NCI-H2171 treated with DMSO at 0.1 percent for 48 hours (cell line): ENCODE data around the gene WASF2.
A peak's percentile ranks its signal among the peaks of the same experiment; 100 is the strongest.
"Not testable (repeated sequence)": the region's sequence is repeated elsewhere in the genome, so short reads cannot be mapped to it uniquely, and the experiment has no call there.

Experiments used
- DNase-seq: peaks from one replicate; lab custom pipeline; 2025; lab: John Stamatoyannopoulos, UW

Gene WASF2

GRCh38 chr1:27489973-27490741 lies at the start of gene WASF2:
WASF2 (minus strand) TSS chr1:27490167; CDS start chr1:27428890, 61,277 bp downstream.
- DNase-seq = peak; percentile 93

- no peak for DNase-seq
These were observed 48.8 kb upstream of the WASF2 start for GRCh38 chr1:27538793-27539192.

GRCh38 chr1:27538305-27538676 lies 48.3 kb upstream of the WASF2 start:
- not testable (repeated sequence) for DNase-seq

GRCh38 chr1:27536767-27537166 lies 46.8 kb upstream of the WASF2 start:
- DNase-seq = no peak

- no peak for DNase-seq
These were observed 46.2 kb upstream of the WASF2 start for GRCh38 chr1:27536010-27536757.

DNA sequence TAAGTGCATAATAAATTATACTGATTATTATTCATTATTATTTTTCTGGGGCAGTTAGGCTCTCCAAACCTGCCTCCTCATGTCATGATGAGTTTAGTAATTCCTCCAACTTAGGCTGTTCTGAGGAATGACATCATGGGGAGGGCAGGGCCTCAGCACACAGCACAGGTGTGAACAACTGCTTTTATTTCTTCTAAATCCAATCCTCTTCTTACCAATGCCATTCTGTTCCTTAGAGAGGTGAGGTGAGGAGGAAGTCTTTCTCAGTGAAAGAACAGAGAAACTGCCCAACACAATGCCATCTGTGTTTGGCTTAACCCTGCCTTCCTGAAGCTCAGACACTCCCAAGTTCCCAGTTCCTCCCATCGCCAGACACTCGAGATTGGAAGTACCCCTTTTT lies 45.4 kb upstream of the WASF2 start:
- no peak for DNase-seq

GRCh38 chr1:27531959-27532685 lies 42.2 kb upstream of the WASF2 start:
- DNase-seq = no peak

DNA sequence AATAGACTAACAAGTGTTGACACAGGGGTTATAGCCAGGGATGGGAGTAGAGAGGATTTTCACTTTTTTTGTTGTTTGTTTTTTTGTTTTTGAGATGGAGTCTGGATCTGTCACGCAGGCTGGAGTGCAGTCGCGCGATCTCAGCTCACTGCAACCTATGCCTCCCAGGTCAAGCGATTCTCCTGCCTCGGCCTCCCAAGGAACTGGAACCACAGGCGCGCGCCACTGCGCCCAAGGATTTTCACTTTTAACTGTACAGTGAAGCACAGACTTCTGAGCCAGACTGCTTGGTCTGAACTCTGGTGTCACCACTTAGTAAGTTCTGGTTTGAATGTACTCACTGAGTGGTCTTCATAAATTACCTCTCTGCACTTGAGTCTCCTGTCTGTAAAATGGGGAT lies 40.2 kb upstream of the WASF2 start:
- DNase-seq = no peak

GRCh38 chr1:27529704-27530018 lies 39.7 kb upstream of the WASF2 start:
- DNase-seq = no peak

GRCh38 chr1:27528818-27529703 lies 39.1 kb upstream of the WASF2 start:
- DNase-seq = peak; percentile 94

GRCh38 chr1:27527890-27528817 lies 38.2 kb upstream of the WASF2 start:
- DNase-seq = peak; percentile 95

DNA sequence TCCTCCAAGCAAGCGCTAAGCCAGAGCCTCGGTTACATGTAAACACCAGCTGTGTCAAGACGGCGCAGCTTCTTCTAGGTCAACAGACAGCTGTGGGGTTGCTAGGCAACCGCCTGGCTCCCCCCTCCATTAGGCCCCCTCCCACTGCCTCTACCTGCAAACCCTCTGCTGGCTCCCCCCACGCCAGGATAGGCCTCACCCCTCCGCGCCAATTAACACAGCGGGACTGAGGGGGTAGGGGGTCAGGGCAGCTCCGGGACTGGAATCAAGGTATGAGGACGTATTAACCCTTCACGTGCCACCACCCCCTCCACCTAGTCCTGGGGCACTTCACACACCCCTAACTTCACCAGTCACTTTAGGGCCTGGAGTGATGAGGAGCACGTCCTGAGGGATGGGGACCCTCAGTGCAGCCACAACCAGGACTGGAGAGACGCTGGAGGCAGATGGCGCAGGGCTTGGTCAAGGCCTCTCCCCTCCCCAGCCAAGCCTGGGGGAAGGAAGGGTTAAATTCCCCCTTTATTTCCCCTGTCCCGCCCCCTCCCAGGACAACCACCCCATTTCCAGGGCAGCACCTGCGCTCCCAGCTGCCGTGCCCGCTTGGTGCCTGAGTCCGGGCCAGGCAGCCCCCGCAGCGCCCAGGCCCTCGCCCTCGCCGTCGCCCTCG lies 37.4 kb upstream of the WASF2 start:
- DNase-seq = peak; percentile 98

GRCh38 chr1:27526569-27527222 lies 36.7 kb upstream of the WASF2 start:
- no peak for DNase-seq

- DNase-seq = peak; percentile 95
These were observed 35.6 kb upstream of the WASF2 start for GRCh38 chr1:27525296-27526272.

DNA sequence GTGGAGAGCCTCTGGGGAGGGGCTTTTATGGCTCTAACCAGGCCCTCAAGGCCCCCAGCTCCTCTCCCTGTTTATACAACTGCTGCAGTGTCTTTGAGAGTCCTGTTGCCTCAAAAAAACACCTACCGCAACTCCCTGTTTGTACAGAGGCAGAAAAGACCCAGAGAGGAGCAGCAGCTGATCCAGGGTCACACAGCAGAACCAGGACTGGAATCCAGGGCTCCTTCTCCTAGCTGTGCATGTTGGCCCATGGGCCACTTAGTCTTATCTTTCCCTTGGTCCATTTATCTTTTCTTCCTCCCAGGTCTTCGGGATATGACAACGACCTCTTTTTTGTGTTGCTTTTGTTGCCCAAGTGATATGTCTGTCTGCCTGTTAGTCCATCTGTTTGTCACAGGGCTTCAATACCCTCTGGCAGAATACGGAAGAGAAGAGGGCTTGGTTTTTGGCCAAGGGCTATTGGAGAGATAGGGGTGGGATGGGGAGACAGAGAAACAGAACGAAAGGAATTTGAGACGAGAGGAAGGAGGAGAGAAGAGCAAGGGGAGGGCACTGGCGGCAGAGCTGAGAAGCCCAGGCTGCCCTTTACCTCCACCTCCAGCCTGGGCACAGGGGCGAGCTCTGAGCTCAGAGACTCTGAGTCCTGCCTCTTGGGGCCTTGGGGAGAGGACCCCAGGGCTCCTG lies 33.5 kb upstream of the WASF2 start:
- no peak for DNase-seq

DNA sequence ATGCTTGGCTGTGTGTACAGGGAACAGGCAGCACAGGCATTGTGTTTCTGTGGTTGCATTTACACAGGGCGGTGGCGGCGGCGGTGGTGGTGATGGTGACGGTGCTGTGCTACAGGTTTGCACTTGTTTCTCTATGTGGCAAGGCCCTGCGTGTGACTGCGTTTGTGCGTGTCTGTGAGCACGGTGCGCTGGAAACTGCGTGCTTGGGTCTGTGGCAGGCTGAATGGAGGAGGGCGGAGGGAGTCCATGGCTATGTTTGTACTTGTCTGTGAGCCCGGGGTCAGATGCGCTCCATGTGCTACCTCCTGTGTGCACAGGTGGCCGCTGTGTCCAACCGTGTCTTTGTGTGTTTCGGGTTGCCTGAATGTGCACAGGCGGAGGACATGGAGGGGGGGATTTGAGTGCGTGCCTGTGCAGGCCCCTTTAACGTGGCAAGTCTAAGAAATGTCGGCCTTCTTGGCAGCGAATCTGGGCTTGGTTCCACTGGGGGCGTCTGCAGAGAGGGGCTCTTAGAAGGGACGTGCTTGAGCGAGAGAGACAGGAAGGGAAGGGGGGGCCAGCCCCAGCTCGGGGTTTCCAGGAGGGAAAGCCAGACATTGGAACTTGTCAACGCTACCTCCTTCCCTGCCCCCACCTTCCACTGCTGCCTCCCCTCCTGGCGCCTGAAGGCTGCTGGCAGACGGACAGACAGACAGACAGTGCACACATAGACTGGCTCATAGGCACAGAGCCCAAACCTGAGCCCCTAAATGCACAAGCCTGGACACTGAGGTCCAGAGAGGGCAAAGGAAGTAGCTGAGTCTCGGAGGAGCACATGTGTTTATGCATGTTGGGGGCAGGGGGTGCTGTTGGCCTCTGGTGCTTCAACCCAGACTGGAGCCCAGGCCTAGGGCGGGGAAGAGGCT lies 32.7 kb upstream of the WASF2 start:
- peak; percentile 97 for DNase-seq
